ENCODE results near the gene MSANTD1. TPM values are rescaled to one million over a fixed set of nuclear protein-coding genes. Genes with fewer than 3 reads are reported as not detected.

The MSANTD1 gene
- polyA plus RNA-seq, 1 donor from 2014 or later, result 12.7 TPM

DNA sequence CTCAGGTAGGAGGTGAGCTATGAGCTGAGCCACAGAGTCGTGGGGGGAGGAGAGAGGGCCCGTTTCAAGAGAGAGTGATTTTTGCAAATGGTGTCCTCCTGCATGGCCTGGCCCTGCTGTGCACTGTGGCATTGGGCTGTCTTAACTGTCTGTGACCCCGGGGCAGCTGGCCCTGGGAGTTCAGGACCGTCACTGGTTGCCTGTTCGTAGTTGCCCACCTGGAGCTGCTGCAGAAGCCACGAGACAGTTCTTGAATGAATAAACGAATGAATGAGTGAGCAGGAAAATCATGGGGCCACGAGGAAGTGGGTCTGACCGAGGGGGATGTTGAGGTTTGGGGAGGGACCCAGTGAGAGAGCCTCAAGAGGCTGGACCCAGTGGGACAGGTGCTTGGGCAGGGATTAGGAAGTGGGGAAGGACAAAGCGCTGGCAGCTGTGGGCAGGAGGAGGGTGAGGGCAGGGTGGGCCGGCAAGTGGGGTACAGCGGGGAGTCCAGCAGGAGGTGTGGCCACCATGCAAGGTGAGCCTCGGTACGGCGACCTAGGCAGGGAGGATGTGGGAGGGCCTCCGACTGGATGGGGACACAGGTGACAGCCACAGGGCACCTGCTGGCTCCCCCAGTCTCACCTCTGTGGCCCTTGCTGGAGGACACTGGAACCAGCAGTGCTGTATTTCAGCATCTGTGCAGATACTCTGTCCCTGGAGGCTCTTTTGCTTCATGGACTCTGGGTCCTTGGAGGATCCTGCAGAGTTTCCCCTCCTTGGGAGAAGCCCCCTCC, 54.0 kb downstream of the MSANTD1 start:
- H3K27ac ChIP-seq (ENCODE audit: low read length), result no peak overlapping the region
- H4K20me1 ChIP-seq (ENCODE audit: insufficient read depth), result no peaks in the 10 kb centered on the region
- H3K79me2 ChIP-seq (replicated peaks; ENCODE audit: insufficient read depth, low read length), result peaks cover 69% of the 10 kb centered on the region

DNA sequence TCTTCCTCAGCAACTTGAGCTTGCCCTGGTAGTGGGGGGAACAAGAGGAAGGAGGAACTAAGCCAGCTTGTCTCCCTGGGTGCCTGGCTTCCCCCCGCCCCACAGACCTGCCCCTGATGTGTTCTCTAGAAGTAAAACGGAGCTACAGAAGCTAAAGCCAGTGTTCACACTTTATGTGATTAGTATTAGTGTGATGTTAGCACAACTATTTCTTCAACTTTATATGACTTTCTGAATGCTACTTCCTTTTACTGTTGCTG, 54.5 kb downstream of the MSANTD1 start:
- no peaks in the 10 kb centered on the region for H3K9me3 ChIP-seq (ENCODE audit: low read length)
- H3K4me3 ChIP-seq (ENCODE audit: low read length), result no peak overlapping the region
- no peaks in the 10 kb centered on the region for H3K27me3 ChIP-seq (ENCODE audit: insufficient read depth, low read depth, low read length)
- no peaks in the 10 kb centered on the region for H4K20me1 ChIP-seq (ENCODE audit: insufficient read depth)
- H3K27ac ChIP-seq (ENCODE audit: low read length), result no peak overlapping the region
- no peaks in the 10 kb centered on the region for H3F3A ChIP-seq (ENCODE audit: insufficient read depth, low read length, poor library complexity, severe bottlenecking)
- no peak overlapping the region for H2AFZ ChIP-seq (ENCODE audit: low read depth, low read length)
- no peaks in the 10 kb centered on the region for H3K9me2 ChIP-seq (ENCODE audit: insufficient read depth, low read length)
- H3K79me2 ChIP-seq (replicated peaks; ENCODE audit: insufficient read depth, low read length), result peaks cover 68% of the 10 kb centered on the region
- TF ChIP-seq, protein P1, sequence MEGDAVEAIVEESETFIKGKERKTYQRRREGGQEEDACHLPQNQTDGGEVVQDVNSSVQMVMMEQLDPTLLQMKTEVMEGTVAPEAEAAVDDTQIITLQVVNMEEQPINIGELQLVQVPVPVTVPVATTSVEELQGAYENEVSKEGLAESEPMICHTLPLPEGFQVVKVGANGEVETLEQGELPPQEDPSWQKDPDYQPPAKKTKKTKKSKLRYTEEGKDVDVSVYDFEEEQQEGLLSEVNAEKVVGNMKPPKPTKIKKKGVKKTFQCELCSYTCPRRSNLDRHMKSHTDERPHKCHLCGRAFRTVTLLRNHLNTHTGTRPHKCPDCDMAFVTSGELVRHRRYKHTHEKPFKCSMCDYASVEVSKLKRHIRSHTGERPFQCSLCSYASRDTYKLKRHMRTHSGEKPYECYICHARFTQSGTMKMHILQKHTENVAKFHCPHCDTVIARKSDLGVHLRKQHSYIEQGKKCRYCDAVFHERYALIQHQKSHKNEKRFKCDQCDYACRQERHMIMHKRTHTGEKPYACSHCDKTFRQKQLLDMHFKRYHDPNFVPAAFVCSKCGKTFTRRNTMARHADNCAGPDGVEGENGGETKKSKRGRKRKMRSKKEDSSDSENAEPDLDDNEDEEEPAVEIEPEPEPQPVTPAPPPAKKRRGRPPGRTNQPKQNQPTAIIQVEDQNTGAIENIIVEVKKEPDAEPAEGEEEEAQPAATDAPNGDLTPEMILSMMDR (IDR thresholded peaks at IDR 0.05; ENCODE audit: poor library complexity, severe bottlenecking), result no peak
- no peak for TF ChIP-seq RAD21 (conservative IDR thresholded peaks at IDR 0.05)
- TF ChIP-seq POLR2AphosphoS5 (IDR thresholded peaks at IDR 0.05), result no peak
- no peak for TF ChIP-seq TAF1 (IDR thresholded peaks at IDR 0.05; ENCODE audit: low read depth)
- H3K36me3 ChIP-seq (ENCODE audit: insufficient read depth, low read length), result no peaks in the 10 kb centered on the region
- no peak overlapping the region for H3K9ac ChIP-seq (ENCODE audit: low read length)
- H3K4me2 ChIP-seq (ENCODE audit: low read length), result no peak overlapping the region

More for the DNA sequence above, 54.0 kb downstream of the MSANTD1 start:
- no peaks in the 10 kb centered on the region for H3F3A ChIP-seq (ENCODE audit: insufficient read depth, low read length, poor library complexity, severe bottlenecking)
- TF ChIP-seq, protein P2, sequence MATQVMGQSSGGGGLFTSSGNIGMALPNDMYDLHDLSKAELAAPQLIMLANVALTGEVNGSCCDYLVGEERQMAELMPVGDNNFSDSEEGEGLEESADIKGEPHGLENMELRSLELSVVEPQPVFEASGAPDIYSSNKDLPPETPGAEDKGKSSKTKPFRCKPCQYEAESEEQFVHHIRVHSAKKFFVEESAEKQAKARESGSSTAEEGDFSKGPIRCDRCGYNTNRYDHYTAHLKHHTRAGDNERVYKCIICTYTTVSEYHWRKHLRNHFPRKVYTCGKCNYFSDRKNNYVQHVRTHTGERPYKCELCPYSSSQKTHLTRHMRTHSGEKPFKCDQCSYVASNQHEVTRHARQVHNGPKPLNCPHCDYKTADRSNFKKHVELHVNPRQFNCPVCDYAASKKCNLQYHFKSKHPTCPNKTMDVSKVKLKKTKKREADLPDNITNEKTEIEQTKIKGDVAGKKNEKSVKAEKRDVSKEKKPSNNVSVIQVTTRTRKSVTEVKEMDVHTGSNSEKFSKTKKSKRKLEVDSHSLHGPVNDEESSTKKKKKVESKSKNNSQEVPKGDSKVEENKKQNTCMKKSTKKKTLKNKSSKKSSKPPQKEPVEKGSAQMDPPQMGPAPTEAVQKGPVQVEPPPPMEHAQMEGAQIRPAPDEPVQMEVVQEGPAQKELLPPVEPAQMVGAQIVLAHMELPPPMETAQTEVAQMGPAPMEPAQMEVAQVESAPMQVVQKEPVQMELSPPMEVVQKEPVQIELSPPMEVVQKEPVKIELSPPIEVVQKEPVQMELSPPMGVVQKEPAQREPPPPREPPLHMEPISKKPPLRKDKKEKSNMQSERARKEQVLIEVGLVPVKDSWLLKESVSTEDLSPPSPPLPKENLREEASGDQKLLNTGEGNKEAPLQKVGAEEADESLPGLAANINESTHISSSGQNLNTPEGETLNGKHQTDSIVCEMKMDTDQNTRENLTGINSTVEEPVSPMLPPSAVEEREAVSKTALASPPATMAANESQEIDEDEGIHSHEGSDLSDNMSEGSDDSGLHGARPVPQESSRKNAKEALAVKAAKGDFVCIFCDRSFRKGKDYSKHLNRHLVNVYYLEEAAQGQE (IDR thresholded peaks at IDR 0.05; ENCODE audit: borderline replicate concordance), result no peak
- TF ChIP-seq RAD21 (conservative IDR thresholded peaks at IDR 0.05), result no peak
- no peak for TF ChIP-seq SMC3 (conservative IDR thresholded peaks at IDR 0.05; ENCODE audit: poor library complexity)
- TF ChIP-seq MXI1 (conservative IDR thresholded peaks at IDR 0.05; ENCODE audit: poor library complexity, severe bottlenecking), result no peak
- TF ChIP-seq EZH2 (IDR thresholded peaks at IDR 0.05; ENCODE audit: borderline replicate concordance, insufficient read depth, low read length, poor library complexity, severe bottlenecking), result no peak
- TF ChIP-seq, protein P1 (IDR thresholded peaks at IDR 0.05; ENCODE audit: poor library complexity, severe bottlenecking), result no peak
- no peak for TF ChIP-seq EP300 (conservative IDR thresholded peaks at IDR 0.05; ENCODE audit: poor library complexity, severe bottlenecking)
- no peak for TF ChIP-seq TAF1 (IDR thresholded peaks at IDR 0.05; ENCODE audit: low read depth)
- TF ChIP-seq POLR2AphosphoS5 (IDR thresholded peaks at IDR 0.05), result no peak
- H3K4me2 ChIP-seq (ENCODE audit: low read length), result no peak overlapping the region
- H2AFZ ChIP-seq (ENCODE audit: low read depth, low read length), result no peak overlapping the region
- H3K9me3 ChIP-seq (ENCODE audit: low read length), result no peaks in the 10 kb centered on the region
- no peaks in the 10 kb centered on the region for H3K36me3 ChIP-seq (ENCODE audit: insufficient read depth, low read length)
- H3K9ac ChIP-seq (ENCODE audit: low read length), result no peak overlapping the region
- H3K27me3 ChIP-seq (ENCODE audit: insufficient read depth, low read depth, low read length), result no peaks in the 10 kb centered on the region
- no peaks in the 10 kb centered on the region for H3K9me2 ChIP-seq (ENCODE audit: insufficient read depth, low read length)
- no peak overlapping the region for H3K4me3 ChIP-seq (ENCODE audit: low read length)

All from neural cell (in vitro differentiated cells).